ENCODE data around the gene DAPK1.
A peak's percentile ranks its signal among the peaks of the same experiment; 100 is the strongest.

The DAPK1 gene

GRCh38 chr9:87556039-87556438, 58.4 kb downstream of the DAPK1 start:
- Histone ChIP-seq H3K4me2 (ENCODE audit: low read length) (no peak overlapping the region), H4K20me1 (ENCODE audit: insufficient read depth, low read length) (no peaks in the 10 kb centered on the region), H3K27ac (ENCODE audit: low read depth, low read length, poor library complexity, severe bottlenecking) (peak overlapping the region; percentile 12)

GRCh38 chr9:87556821-87557220, 59.2 kb downstream of the DAPK1 start:
- Histone ChIP-seq H3K9ac (ENCODE audit: low read length) (no peak overlapping the region), H3K27ac (ENCODE audit: low read depth, low read length, poor library complexity, severe bottlenecking) (peak overlapping the region; percentile 12), H3K36me3 (ENCODE audit: insufficient read depth, low read length) (no peaks in the 10 kb centered on the region), H3F3A (ENCODE audit: insufficient read depth, low read length) (no peaks in the 10 kb centered on the region), H3K4me3 (ENCODE audit: low read depth, low read length, poor library complexity, severe bottlenecking) (no peak overlapping the region), H3K4me2 (ENCODE audit: low read length) (no peak overlapping the region), H4K20me1 (ENCODE audit: insufficient read depth, low read length) (no peaks in the 10 kb centered on the region), H3K9me3 (ENCODE audit: low read length) (no peaks in the 10 kb centered on the region), H3K27me3 (ENCODE audit: insufficient read depth, low read length) (no peaks in the 10 kb centered on the region), H3K79me2 (ENCODE audit: insufficient read depth, low read length) (no peaks in the 10 kb centered on the region), H2AFZ (ENCODE audit: low read length) (no peak overlapping the region), H3K9me2 (ENCODE audit: low read depth, low read length) (no peaks in the 10 kb centered on the region), H3K4me1 (ENCODE audit: insufficient read depth, low read length, severe bottlenecking) (peaks cover 13% of the 10 kb centered on the region)
- TF ChIP-seq CTCF (IDR thresholded peaks at IDR 0.05; ENCODE audit: low read length) (no peak), EZH2 (IDR thresholded peaks at IDR 0.05; ENCODE audit: borderline replicate concordance, low read length) (no peak)

More at GRCh38 chr9:87556039-87556438, 58.4 kb downstream of the DAPK1 start:
- Histone ChIP-seq H3K9ac (ENCODE audit: low read length) (no peak overlapping the region), H3K27me3 (ENCODE audit: insufficient read depth, low read length) (no peaks in the 10 kb centered on the region), H3K4me1 (ENCODE audit: insufficient read depth, low read length, severe bottlenecking) (peaks cover 13% of the 10 kb centered on the region), H2AFZ (ENCODE audit: low read length) (no peak overlapping the region), H3K9me2 (ENCODE audit: low read depth, low read length) (no peaks in the 10 kb centered on the region), H3K79me2 (ENCODE audit: insufficient read depth, low read length) (no peaks in the 10 kb centered on the region), H3K36me3 (ENCODE audit: insufficient read depth, low read length) (no peaks in the 10 kb centered on the region), H3F3A (ENCODE audit: insufficient read depth, low read length) (no peaks in the 10 kb centered on the region), H3K9me3 (ENCODE audit: low read length) (no peaks in the 10 kb centered on the region), H3K4me3 (ENCODE audit: low read depth, low read length, poor library complexity, severe bottlenecking) (no peak overlapping the region)
- TF ChIP-seq EZH2 (IDR thresholded peaks at IDR 0.05; ENCODE audit: borderline replicate concordance, low read length) (no peak), CTCF (IDR thresholded peaks at IDR 0.05; ENCODE audit: low read length) (no peak)

GRCh38 chr9:87557996-87558395, 60.3 kb downstream of the DAPK1 start:
- Histone ChIP-seq H3K79me2 (ENCODE audit: insufficient read depth, low read length) (no peaks in the 10 kb centered on the region), H3K36me3 (ENCODE audit: insufficient read depth, low read length) (no peaks in the 10 kb centered on the region), H2AFZ (ENCODE audit: low read length) (no peak overlapping the region), H3K9me3 (ENCODE audit: low read length) (no peaks in the 10 kb centered on the region), H3K4me1 (ENCODE audit: insufficient read depth, low read length, severe bottlenecking) (peaks cover 13% of the 10 kb centered on the region), H3K9ac (ENCODE audit: low read length) (no peak overlapping the region), H4K20me1 (ENCODE audit: insufficient read depth, low read length) (no peaks in the 10 kb centered on the region), H3F3A (ENCODE audit: insufficient read depth, low read length) (no peaks in the 10 kb centered on the region), H3K27ac (ENCODE audit: low read depth, low read length, poor library complexity, severe bottlenecking) (no peak overlapping the region), H3K4me2 (ENCODE audit: low read length) (no peak overlapping the region), H3K4me3 (ENCODE audit: low read depth, low read length, poor library complexity, severe bottlenecking) (no peak overlapping the region), H3K9me2 (ENCODE audit: low read depth, low read length) (no peaks in the 10 kb centered on the region), H3K27me3 (ENCODE audit: insufficient read depth, low read length) (no peaks in the 10 kb centered on the region)
- TF ChIP-seq EZH2 (IDR thresholded peaks at IDR 0.05; ENCODE audit: borderline replicate concordance, low read length) (no peak), CTCF (IDR thresholded peaks at IDR 0.05; ENCODE audit: low read length) (no peak)

Data from OCI-LY1 (cell line).